ENCODE data around the gene DEFB132. TPM values are rescaled to one million over a fixed set of nuclear protein-coding genes. Genes with fewer than 3 reads are reported as not detected.

The DEFB132 gene, protein sequence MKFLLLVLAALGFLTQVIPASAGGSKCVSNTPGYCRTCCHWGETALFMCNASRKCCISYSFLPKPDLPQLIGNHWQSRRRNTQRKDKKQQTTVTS
- total RNA-seq (ENCODE audit: low replicate concordance), result not detected in 2 replicates

DNA sequence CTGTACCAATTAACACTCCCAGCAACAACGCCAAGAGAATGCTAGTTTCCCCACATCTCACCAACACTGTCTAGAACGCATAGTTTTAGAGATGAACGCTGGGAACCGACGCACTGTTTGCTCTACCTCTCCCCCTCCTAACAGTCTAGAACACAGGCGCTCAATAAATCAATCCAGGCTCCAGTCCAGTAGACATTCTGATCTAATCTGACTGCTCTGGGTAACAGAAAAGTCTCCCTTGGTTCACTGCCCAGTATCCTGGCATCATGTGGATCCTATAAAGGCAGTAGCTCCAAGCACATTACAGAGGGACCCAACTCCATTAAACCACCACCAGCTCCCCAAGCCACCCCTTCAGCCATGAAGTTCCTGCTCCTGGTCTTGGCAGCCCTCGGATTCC lies at the start of gene DEFB132:
TSS of gene DEFB132 (plus strand) at position 306 of the 400 bp plus-strand sequence. CDS start at position 361, 55 bp downstream.
- TF ChIP-seq, protein P1, sequence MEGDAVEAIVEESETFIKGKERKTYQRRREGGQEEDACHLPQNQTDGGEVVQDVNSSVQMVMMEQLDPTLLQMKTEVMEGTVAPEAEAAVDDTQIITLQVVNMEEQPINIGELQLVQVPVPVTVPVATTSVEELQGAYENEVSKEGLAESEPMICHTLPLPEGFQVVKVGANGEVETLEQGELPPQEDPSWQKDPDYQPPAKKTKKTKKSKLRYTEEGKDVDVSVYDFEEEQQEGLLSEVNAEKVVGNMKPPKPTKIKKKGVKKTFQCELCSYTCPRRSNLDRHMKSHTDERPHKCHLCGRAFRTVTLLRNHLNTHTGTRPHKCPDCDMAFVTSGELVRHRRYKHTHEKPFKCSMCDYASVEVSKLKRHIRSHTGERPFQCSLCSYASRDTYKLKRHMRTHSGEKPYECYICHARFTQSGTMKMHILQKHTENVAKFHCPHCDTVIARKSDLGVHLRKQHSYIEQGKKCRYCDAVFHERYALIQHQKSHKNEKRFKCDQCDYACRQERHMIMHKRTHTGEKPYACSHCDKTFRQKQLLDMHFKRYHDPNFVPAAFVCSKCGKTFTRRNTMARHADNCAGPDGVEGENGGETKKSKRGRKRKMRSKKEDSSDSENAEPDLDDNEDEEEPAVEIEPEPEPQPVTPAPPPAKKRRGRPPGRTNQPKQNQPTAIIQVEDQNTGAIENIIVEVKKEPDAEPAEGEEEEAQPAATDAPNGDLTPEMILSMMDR (IDR thresholded peaks at IDR 0.05; ENCODE audit: insufficient read depth, low read length), result no peak
- no peak within 1 kb of the TSS for H3K4me3 ChIP-seq (ENCODE audit: low read depth, low read length)
- DNase-seq (ENCODE audit: low read depth), result no peak

DNA sequence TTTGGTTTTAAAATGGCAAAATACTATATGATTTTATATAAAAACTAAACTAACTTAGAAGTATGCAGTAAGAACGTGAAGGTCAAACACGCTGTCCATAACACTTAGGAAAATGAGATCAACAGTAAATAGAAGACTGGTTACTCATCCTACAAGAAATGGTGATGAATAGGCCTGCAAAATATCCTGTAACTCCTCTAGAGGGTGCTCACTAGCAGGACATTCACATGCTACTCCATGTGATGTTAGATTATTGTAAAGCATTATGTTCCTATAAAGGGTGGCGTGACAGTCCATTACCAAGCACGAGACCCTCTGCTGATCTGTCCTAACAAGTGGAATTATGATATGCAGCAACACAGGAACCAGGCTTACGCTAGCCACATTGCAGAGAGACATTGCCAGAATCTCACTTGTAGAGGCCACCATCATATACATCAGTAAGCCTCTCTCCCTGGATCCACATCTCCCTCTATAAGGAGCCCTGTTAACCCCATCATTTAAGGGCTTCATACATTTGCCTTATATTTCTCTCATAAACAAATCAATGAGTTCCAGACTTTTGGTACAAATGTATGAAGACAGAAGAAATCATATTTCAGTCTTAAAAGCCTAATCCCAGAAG lies 48.5 kb upstream of the DEFB132 start:
- DNase-seq (ENCODE audit: low read depth), result peak; percentile 80
- TF ChIP-seq, protein P1 (IDR thresholded peaks at IDR 0.05; ENCODE audit: insufficient read depth, low read length), result peak; percentile 71
- no peak overlapping the region for H3K4me3 ChIP-seq (ENCODE audit: low read depth, low read length)

DNA sequence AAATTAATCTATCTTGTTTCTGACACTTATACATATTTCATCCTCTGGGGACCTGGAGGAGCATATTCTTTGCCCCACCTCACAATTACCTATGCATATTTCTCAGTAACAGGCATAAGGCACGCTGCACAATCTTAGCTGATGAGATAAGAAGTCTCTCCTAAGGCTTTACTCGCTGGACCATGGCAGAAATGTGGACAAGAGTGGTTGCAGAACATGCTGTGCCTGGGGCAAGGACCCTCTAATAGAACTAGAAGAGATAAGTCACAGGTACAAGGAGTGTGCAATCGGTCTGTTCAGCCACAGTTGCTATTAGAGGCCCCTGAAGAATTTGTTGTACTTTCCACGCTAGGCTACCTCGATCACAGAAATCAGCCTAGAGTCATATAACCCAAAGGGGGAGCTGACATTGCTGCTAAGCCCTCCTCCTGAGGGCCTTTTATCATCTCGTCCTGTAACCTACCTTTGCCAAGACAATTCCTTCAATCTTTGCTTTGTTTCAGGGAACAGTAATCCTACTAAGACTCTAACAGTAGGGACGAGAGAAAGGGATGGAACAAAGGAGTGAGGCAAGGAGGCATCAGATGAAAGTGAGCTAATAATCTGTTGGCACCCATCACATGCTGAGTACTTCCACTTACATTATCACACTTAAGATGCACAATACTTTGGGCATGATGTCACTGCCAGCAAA lies 46.6 kb upstream of the DEFB132 start:
- TF ChIP-seq, protein P1 (IDR thresholded peaks at IDR 0.05; ENCODE audit: insufficient read depth, low read length), result no peak
- no peak for DNase-seq (ENCODE audit: low read depth)
- H3K4me3 ChIP-seq (ENCODE audit: low read depth, low read length), result no peak overlapping the region

DNA sequence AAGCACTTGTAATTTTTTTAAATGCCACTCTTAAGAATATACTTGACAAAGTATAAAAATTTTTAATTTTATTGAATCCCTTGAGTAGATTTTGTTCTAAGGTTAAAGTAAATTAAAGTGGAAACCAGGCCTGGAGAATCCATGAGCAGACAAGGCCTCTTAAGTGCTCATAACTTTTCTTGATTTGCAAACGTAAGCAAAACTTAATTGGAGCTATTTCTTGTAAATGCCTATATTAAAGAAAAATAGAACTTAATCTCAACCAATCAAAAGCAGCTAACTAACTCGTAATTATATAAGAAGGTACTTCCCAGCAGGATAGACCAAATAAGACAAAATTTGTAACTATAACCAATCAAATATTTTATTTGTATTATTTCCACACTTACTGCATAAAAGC lies 43.1 kb upstream of the DEFB132 start:
- DNase-seq (ENCODE audit: low read depth), result no peak
- TF ChIP-seq, protein P1 (IDR thresholded peaks at IDR 0.05; ENCODE audit: insufficient read depth, low read length), result no peak
- H3K4me3 ChIP-seq (ENCODE audit: low read depth, low read length), result no peak overlapping the region

DNA sequence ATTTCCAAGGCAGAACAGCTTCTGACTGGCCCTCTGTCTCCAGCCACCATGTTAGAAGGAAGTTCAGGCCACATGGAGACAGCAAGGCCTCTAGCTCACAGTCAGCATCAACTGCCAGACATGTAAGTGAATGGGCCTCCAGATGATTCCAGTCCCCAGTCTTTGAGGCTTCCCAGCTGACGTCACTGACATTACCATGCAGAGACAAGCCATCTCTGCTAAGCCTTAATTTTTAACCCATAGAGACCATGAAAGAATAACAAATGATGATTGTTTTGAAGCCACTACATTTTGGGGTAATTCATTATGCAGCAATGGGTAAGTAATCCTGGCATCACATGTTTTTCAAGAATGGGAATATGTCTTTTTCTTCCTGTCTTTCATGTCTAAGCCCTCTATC lies 41.7 kb upstream of the DEFB132 start:
- no peak overlapping the region for H3K4me3 ChIP-seq (ENCODE audit: low read depth, low read length)
- no peak for DNase-seq (ENCODE audit: low read depth)
- TF ChIP-seq, protein P1 (IDR thresholded peaks at IDR 0.05; ENCODE audit: insufficient read depth, low read length), result no peak

DNA sequence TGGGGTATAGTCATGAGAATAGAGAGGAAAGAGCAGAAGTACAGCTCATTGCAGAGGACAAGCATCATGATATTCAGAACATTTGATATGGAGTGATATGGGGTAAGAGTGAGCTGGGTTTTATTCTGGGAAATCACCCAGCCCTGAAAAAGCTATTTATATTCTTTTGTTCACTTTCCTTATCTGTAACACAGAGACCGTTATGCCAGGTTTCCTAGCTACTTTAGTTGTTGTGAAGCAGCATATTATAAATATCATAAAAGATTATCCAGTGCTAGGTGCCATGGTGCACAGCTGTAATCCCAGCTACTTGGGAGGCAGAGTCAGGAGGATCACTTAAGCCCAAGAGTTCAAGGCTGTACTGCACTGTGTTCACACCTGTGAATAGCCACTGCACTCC lies 40.3 kb upstream of the DEFB132 start:
- H3K4me3 ChIP-seq (ENCODE audit: low read depth, low read length), result no peak overlapping the region
- TF ChIP-seq, protein P1 (IDR thresholded peaks at IDR 0.05; ENCODE audit: insufficient read depth, low read length), result no peak
- no peak for DNase-seq (ENCODE audit: low read depth)

Data from fibroblast of the aortic adventitia (primary cell).